HG03342 (cell line): ENCODE measurements around the gene LHFPL3.
"Not testable (repeated sequence)": the region's sequence is repeated elsewhere in the genome, so short reads cannot be mapped to it uniquely, and the experiment has no call there.

Source experiments
- ATAC-seq: cut with Tn5 transposase; IDR thresholded peaks from one replicate; pipeline ENCODE4 v1.9.1; 2021; ENCODE audit warnings: mild to moderate bottlenecking, moderate library complexity; ENCODE audit not compliant: unreplicated experiment

LHFPL3 gene

GRCh38 chr7:104923010-104923421, 594.6 kb downstream of the LHFPL3 start:
- peak; percentile 96 for ATAC-seq

DNA sequence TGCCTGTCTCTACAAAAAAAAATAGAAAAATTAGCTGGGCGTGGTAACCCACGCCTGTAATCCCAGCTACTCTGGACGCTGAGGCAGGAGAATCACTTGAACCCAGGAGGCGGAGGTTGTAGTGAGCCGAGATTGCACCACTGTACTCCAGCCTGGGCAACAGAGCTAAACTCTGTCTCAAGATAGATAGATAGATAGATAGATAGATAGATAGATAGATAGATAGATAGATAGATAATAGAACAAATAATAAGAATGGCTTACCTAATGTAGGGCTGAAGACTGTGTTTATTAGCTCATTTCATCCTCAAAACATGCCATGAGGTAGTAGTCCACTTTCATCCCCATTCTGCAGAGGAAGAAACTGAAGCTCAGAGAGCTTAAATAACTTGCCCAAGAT, 597.8 kb downstream of the LHFPL3 start:
- not testable (repeated sequence) for ATAC-seq

DNA sequence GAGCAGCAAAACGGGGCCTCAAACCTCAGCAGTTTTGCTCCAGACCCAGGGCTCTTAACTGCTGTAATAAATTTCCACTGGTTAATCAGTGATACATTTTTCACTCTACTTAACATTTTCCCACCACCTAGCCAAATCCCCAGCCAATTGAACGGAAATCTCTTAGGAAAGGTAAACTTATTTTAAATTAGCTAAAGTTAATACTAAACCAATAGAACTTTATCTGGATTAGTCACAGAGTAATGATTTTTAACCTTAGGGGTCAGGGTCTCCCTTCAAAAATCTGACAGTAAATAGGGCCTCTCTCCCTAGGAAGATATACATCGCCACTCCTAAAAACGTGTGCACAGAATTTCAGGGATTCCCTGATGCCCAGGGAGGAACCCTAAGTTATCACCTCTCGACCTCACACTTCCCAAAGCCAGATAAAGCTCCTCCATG, 598.2 kb downstream of the LHFPL3 start:
- no peak for ATAC-seq

- ATAC-seq, result no peak
These were observed 598.7 kb downstream of the LHFPL3 start for GRCh38 chr7:104927055-104927454.

- no peak for ATAC-seq
These were observed 600.5 kb downstream of the LHFPL3 start for GRCh38 chr7:104928721-104929400.

GRCh38 chr7:104929921-104930320, 601.5 kb downstream of the LHFPL3 start:
- ATAC-seq, result no peak

GRCh38 chr7:104931181-104931781, 602.9 kb downstream of the LHFPL3 start:
- ATAC-seq, result no peak

DNA sequence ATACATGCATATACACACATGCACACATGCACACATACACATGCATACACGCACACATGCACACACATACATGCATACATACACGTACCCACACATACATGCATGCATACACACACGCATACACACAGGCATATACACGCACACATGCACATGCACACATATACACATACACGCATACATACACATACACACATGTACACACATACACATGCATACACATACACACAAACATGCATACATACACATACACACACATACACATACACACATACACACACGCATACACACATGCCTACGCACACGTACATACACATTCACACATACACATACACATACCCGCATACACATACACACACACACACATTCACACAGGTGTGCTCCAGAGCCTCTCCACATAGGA, 604.6 kb downstream of the LHFPL3 start:
- ATAC-seq, result no peak

GRCh38 chr7:104933521-104933988, 605.2 kb downstream of the LHFPL3 start:
- no peak for ATAC-seq

DNA sequence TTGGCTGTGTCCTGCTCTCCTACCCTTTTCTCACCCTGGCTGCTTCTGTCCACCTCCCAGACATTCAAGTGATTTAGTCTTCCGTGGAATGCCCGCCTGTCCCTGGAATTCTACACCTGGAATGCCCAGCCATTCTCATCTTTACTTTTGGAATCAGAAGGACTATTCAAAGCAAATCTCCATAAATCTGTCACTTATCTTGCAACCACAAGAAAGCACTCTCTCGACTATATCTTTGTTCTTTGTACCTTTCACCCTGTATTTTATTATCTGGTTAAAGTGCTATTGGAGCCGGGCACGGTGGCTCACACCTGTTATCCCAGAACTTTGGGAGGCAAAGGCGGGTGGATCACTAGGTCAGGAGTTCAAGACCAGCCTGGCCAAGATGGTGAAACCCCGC, 606.3 kb downstream of the LHFPL3 start:
- ATAC-seq, result no peak

DNA sequence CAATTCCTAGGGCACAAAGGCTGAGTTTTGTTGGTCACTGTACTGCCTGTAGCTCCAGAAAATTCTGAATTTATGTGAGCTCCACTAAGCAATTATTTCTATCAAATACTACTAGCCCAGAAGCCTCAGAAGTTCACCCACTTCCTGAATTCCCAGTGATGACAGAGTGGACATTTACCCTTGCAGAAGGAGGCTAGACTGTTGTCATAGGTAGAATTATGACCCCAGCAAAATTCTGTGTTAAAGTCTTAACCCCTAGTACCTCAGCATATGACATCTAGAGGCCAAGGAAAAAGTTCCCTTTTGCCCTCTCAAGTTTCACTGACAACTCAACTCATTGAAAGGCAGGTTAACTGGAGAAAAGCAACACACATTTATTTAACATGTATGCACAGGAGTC, 606.9 kb downstream of the LHFPL3 start:
- no peak for ATAC-seq

DNA sequence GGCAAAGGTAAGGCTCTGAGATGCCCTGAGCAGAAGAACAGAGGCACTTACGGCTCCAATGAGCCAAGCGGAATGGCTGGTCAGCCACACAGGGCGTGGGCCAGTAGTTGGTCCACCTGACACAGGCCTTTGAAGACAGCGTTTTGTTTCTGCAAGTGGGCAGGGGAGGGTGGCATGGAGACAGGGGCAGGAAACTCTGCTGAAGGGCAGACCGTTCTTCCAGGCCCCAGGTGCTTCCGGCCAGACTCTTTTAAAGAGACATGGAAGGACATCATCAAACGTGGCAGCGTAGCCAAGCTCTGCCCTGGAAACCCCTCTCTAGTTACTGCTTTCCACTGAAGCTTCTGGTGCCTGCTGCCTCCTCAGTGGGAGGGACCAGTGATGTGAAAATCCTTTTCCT, 608.1 kb downstream of the LHFPL3 start:
- ATAC-seq, result no peak

DNA sequence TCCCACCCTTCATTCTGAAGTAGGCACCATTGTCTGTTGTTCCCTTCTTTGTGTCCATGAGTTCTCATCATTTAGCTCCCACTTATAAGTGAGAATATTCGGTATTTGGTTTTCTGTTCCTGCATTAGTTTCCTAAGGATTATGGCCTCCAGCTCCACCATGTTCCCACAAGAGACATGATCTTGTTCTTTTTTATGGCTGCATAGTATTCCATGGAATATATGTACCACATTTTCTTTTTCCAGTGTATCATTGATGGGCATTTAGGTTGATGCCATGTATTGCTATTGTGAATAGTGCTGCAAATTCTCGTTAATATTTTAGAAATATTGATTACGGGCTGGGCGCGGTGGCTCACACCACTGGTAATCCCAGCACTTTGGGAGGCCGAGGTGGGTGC, 609.1 kb downstream of the LHFPL3 start:
- not testable (repeated sequence) for ATAC-seq

GRCh38 chr7:104938741-104939390, 610.5 kb downstream of the LHFPL3 start:
- ATAC-seq, result no peak

DNA sequence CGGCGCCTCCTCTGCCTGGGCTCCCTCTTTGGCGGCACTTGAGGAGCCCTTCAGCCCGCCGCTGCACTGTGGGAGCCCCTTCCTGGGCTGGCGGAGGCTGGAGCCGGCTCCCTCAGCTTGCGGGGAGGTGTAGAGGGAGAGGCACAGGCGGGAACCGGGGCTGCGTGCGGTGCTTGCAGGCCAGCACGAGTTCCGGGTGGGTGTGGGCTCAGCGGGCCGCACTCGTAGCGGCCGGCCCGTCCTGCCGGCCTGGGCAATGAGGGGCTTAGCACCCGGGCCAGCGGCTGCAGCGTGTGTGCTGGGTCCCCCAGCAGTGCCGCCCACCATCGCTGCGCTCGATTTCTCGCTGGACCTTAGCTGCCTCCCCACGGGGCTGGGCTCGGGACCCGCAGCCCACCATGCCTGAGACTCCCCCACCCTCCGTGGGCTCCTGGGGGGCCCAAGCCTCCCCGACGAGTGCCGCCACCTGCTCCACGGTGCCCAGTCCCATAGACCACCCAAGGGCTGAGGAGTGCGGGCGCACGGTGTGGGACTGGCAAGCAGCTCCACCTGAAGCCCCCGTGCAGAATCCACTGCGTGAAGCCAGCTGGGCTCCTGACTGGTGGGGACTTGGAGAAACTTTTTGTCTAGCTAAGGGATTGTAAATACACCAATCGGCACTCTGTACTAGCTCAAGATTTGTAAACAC, 611.8 kb downstream of the LHFPL3 start:
- no peak for ATAC-seq

DNA sequence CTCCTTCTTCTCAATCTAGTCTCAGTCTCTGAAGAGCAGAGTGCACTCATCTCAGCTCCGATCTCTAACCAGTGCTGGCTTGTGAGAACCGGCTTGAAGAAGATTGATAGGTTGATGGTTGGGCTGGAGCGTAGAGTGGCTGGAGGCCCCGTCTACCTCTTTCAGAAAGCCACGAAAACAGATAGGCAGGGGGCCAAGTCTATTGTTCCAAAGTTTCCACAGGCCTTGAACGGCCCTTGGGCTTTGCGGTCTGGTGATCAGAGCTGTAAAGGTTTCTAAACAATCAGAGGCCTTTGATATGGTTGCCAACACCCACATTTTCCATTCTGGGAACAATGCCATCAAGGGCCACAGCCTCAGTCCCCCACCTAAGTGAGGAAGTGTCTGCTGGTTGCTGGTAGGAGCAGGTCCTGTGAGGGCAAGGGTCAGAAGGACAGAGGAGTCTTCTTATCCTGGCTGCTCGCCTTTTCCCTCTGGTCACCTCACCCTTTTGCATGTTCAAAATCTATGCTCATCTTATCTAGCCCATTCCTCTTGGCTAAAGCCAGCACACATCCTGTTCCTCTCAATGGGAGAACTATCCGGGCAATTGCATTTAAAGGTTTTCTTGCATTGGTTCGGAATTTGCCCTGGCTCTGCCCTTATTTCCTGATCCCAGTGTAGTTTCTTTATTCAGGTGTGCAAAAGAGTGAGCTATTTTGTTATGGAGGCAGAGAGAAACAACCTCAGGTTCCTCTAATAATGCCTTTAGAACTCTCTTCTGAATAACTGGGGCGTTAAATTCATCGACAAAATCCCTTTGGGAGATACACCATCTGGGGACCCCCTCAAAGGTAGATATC, 615.3 kb downstream of the LHFPL3 start:
- peak; percentile 51 for ATAC-seq

DNA sequence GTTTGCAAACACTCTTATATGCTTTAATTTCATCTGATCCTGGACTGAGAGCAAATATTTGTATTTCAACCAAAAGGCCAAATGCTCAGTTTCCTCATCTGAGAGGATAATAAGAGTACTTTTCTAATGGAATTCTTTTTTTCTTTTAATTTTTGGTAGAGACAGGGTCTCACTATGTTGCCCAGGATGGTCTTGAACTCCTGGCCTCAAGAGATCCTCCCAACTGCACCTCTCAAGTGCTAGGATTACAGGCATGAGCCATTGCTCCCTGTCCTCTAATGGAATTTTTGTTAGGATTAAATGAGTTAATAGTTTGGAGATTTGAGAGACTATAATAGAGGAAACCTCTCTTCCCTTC, 617.2 kb downstream of the LHFPL3 start:
- ATAC-seq, result no peak

DNA sequence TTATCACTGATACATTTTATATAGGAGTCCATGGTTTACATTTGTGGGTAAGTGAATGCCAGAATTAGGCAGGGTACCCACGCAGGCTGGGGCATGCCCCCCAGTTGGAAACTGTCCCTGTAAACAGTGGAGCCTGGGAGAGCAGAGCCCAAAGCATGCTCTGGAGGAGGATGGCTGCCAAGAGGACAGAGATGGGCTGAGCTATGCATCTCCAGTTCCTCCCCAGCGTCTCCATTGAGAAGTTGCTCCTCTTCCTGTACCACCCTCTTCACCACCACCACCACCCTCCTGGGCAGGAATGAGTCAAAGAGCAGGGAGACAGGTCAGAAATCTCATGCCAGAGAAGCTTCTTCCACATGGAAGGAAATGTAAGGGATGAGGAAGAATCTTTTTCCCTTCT, 617.9 kb downstream of the LHFPL3 start:
- ATAC-seq, result no peak

GRCh38 chr7:104950006-104950405, 621.6 kb downstream of the LHFPL3 start:
- ATAC-seq, result no peak

GRCh38 chr7:104950754-104951153, 622.4 kb downstream of the LHFPL3 start:
- no peak for ATAC-seq

GRCh38 chr7:104951546-104951945, 623.1 kb downstream of the LHFPL3 start:
- no peak for ATAC-seq
